GM23338 (cell line): Measurements from ENCODE around the gene MAP4K4. TPM values are rescaled to one million over a fixed set of nuclear protein-coding genes. Genes with fewer than 3 reads are reported as not detected.

Source experiments
- ATAC-seq: fragments of 200-7000 bp; cut with Tn5 transposase; 3 replicates; pipeline ENCODE4 v1.9.1; 2020
- DNase-seq: peaks from one replicate; pipeline ENCODE4 v3.0.0-alpha.2; 2015; ENCODE audit warnings: low spot score
- H2AFZ ChIP-seq: fragments of 200-600 bp; sonication (generic); 2 replicates; pipeline ENCODE4 v1.8.0; 2016; ENCODE audit warnings: antibody characterized with exemption, mild to moderate bottlenecking, moderate library complexity
- H3F3A ChIP-seq: fragments of 200-600 bp; sonication (generic); replicated peaks from 2 replicates; pipeline ENCODE4 v1.8.0; 2017; ENCODE audit warnings: antibody characterized with exemption, mixed run types, low read depth
- H3K27ac ChIP-seq: fragments of 200-600 bp; sonication (generic); 2 replicates; pipeline ENCODE4 v1.6.1; 2016; ENCODE audit warnings: low read depth
- H3K27me3 ChIP-seq: fragments of 200-600 bp; sonication (generic); 2 replicates; pipeline ENCODE4 v1.8.0; 2016; ENCODE audit warnings: mild to moderate bottlenecking, mixed run types, moderate library complexity; ENCODE audit not compliant: insufficient read depth
- H3K36me3 ChIP-seq: fragments of 200-600 bp; sonication (generic); 2 replicates; pipeline ENCODE4 v1.8.0; 2016; ENCODE audit warnings: mild to moderate bottlenecking; ENCODE audit not compliant: insufficient read depth
- H3K4me1 ChIP-seq: fragments of 200-600 bp; sonication (generic); 2 replicates; pipeline ENCODE4 v1.8.0; 2016; ENCODE audit warnings: mild to moderate bottlenecking, moderate library complexity; ENCODE audit not compliant: insufficient read depth
- H3K4me2 ChIP-seq: fragments of 200-600 bp; sonication (generic); 2 replicates; pipeline ENCODE4 v1.7.1; 2017; ENCODE audit warnings: mixed run types
- H3K4me3 ChIP-seq: fragments of 200-600 bp; sonication (generic); 2 replicates; pipeline ENCODE4 v1.6.1; 2016; ENCODE audit warnings: mixed run types
- H3K79me2 ChIP-seq: fragments of 200-600 bp; sonication (generic); replicated peaks from 2 replicates; pipeline ENCODE4 v1.8.0; 2017; ENCODE audit warnings: mild to moderate bottlenecking; ENCODE audit not compliant: insufficient read depth
- H3K9me2 ChIP-seq: fragments of 200-600 bp; sonication (generic); 2 replicates; pipeline ENCODE4 v1.8.0; 2017; ENCODE audit not compliant: insufficient read depth
- H4K20me1 ChIP-seq: fragments of 200-600 bp; sonication (generic); replicated peaks from 2 replicates; pipeline ENCODE4 v1.8.0; 2017; ENCODE audit warnings: mild to moderate bottlenecking; ENCODE audit not compliant: insufficient read depth
- H3K27ac Mint-ChIP-seq: 2 replicates; pipeline ENCODE4 v1.8.0; 2020; ENCODE audit warnings: inconsistent platforms, mild to moderate bottlenecking, moderate library complexity, mixed read lengths
- H3K27me3 Mint-ChIP-seq: 3 replicates; pipeline ENCODE4 v1.8.0; 2022; ENCODE audit warnings: low read depth, mild to moderate bottlenecking, moderate library complexity, mixed read lengths, inconsistent platforms; ENCODE audit not compliant: insufficient read depth, poor library complexity
- H3K36me3 Mint-ChIP-seq: 3 replicates; pipeline ENCODE4 v1.8.0; 2021; ENCODE audit warnings: low read depth, mild to moderate bottlenecking, inconsistent platforms, moderate library complexity, mixed read lengths
- H3K4me1 Mint-ChIP-seq: 3 replicates; pipeline ENCODE4 v1.8.0; 2020; ENCODE audit warnings: mild to moderate bottlenecking, inconsistent platforms, mixed read lengths
- H3K4me3 Mint-ChIP-seq: 3 replicates; pipeline ENCODE4 v1.8.0; 2021; ENCODE audit warnings: moderate library complexity, mild to moderate bottlenecking, inconsistent platforms, mixed read lengths
- H3K9me3 Mint-ChIP-seq: 3 replicates; pipeline ENCODE4 v1.8.0; 2020; ENCODE audit warnings: moderate library complexity, mild to moderate bottlenecking, inconsistent platforms, mixed read lengths
- CREB1 ChIP-seq: fragments of 250-450 bp; sonication (Bioruptor Pico); IDR thresholded peaks from 2 replicates; pipeline ENCODE4 v1.5.0; 2020; ENCODE audit warnings: low read depth, mild to moderate bottlenecking, moderate library complexity
- EZH2 ChIP-seq: fragments of 200-600 bp; sonication (generic); IDR thresholded peaks from one replicate; pipeline ENCODE4 v1.8.0; 2017; ENCODE audit warnings: antibody characterized with exemption, mild to moderate bottlenecking, low read depth; ENCODE audit not compliant: unreplicated experiment
- EZH2phosphoT487 ChIP-seq: fragments of 200-600 bp; sonication (generic); IDR thresholded peaks from one replicate; pipeline ENCODE4 v1.8.1; 2018; ENCODE audit warnings: antibody characterized with exemption; ENCODE audit not compliant: unreplicated experiment
- JUNB ChIP-seq: IDR thresholded peaks from one replicate; pipeline ENCODE4 v1.6.1; 2016; ENCODE audit warnings: antibody characterized with exemption; ENCODE audit not compliant: unreplicated experiment
- NANOG ChIP-seq: IDR thresholded peaks from 2 replicates; pipeline ENCODE4 v1.6.1; 2016; ENCODE audit warnings: antibody characterized with exemption, borderline replicate concordance
- POLR2AphosphoS5 ChIP-seq: IDR thresholded peaks from 2 replicates; pipeline ENCODE4 v1.6.1; 2016; ENCODE audit warnings: antibody characterized with exemption, low read depth
- STAT1 ChIP-seq: IDR thresholded peaks from one replicate; pipeline ENCODE4 v1.6.1; 2016; ENCODE audit warnings: antibody characterized with exemption; ENCODE audit not compliant: unreplicated experiment
- ZNF331 ChIP-seq: fragments of 250-450 bp; sonication (Bioruptor Pico); IDR thresholded peaks from 2 replicates; pipeline ENCODE4 v1.5.0; 2020; ENCODE audit warnings: low read depth, mild to moderate bottlenecking, moderate library complexity
- polyA plus RNA-seq: library from polyadenylated mRNA; unstranded; fragments of >200 nt; fragmentation: Nextera tagmentation; extraction: Ambion mirVana; gene quantifications from 2 replicates; pipeline ENCODE4 v1.2.1, GENCODE V29; 2016
- total RNA-seq: library from RNA; depleted of rRNA; stranded (reverse); fragments of >200 nt; shearing (Covaris generic); gene quantifications from 2 replicates; pipeline ENCODE4 v1.2.3, GENCODE V29; 2014
- TF ChIP-seq, protein P1 (sequence below): IDR thresholded peaks from 2 replicates; pipeline ENCODE4 v1.6.1; 2016; ENCODE audit warnings: antibody characterized with exemption
- TF ChIP-seq, protein P2 (sequence below), 2 experiments: fragments of 200-600 bp in 1 of 2; sonication (generic) in 1 of 2; conservative IDR thresholded peaks; 2 replicates each; pipeline versions ENCODE4 v1.5.1 to v1.6.1; 2016 to 2017; ENCODE audit warnings: antibody characterized with exemption in 2 of 2, low read depth in 2 of 2, mild to moderate bottlenecking in 2 of 2, moderate library complexity in 1 of 2

Gene MAP4K4
- total and polyA plus RNA-seq, 2 experiments from 2014 or later: 34.6 to 99.2 TPM

DNA sequence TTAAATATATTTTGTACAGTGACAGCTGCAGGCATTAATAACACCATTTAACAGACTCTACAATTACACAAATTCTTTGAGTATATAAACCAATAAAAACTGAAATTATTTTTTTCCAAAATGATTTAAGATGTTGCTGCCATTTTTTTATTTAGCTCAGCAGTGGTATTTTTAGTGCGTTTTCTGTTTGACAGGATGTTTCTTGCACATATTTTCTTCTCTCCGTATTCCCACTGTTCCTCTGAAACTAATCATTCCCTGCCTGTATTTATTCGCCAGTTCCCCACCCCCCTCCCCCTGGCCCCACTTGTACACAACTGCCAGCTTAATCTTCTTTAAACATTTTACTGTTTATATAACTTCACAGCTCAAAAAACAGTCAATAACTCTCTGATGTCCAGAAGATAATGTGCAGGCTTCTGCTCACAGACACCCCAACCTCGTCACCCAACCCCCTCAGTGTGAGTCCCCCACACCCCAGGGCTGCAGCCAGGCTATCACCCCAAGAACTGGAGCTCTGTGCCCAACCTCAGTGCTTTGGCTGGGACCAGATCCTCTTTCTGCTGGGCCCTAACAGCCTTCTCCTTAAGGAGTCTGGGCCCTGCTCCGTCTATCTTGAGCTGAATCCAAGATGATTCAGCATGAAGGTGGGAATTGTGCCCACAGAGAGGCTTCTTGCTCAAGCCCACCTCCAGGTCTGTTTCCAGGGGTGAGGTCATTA lies 41.6 kb upstream of the MAP4K4 start:
- Histone ChIP-seq H3K27me3 (no peaks in the 10 kb centered on the region), H3K79me2 (no peaks in the 10 kb centered on the region), H3F3A (no peaks in the 10 kb centered on the region), H3K4me3 (no peak overlapping the region), H3K4me2 (no peak overlapping the region), H2AFZ (no peak overlapping the region), H3K27ac (no peak overlapping the region), H4K20me1 (no peaks in the 10 kb centered on the region), H3K4me1 (peaks cover 9% of the 10 kb centered on the region), H3K36me3 (no peaks in the 10 kb centered on the region), H3K9me2 (no peaks in the 10 kb centered on the region)
- TF ChIP-seq, protein P1, sequence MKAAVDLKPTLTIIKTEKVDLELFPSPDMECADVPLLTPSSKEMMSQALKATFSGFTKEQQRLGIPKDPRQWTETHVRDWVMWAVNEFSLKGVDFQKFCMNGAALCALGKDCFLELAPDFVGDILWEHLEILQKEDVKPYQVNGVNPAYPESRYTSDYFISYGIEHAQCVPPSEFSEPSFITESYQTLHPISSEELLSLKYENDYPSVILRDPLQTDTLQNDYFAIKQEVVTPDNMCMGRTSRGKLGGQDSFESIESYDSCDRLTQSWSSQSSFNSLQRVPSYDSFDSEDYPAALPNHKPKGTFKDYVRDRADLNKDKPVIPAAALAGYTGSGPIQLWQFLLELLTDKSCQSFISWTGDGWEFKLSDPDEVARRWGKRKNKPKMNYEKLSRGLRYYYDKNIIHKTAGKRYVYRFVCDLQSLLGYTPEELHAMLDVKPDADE: no peak
- TF ChIP-seq STAT1 (no peak), CREB1 (CRISPR knock-in tag) (no peak)
- Mint-ChIP-seq H3K9me3 (no peaks in the 10 kb centered on the region), H3K27ac (no peak overlapping the region; the same call in 1 of the 2 replicates), H3K4me1 (peaks cover 23% of the 10 kb centered on the region), H3K27me3 (peaks cover 6% of the 10 kb centered on the region), H3K4me3 (no peak overlapping the region), H3K36me3 (no peaks in the 10 kb centered on the region)
- DNase-seq (no peak), ATAC-seq (no peak)

DNA sequence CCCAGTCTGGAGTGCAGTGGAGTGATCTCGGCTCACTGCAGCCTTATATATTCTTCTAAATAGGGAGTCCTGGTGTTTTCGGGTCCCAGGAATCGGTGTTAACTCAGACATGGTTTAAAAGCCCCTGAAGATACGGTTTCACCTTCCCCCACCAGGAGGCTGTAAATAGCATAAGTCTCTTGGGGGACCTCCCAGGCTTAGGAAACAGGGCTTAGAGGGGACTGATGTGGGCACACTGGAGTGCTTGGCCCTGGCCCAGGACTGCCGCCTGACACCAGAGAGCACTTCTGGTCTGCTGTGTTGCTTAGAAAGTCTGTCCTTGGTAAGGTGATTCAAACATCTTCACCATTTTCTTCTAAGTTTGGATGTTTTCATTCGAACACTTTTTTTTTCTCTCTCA lies 39.7 kb upstream of the MAP4K4 start:
- Histone ChIP-seq H3K27me3 (no peaks in the 10 kb centered on the region), H3K4me1 (peaks cover 9% of the 10 kb centered on the region), H4K20me1 (no peaks in the 10 kb centered on the region), H3K79me2 (no peaks in the 10 kb centered on the region), H3K4me3 (no peak overlapping the region), H3F3A (no peaks in the 10 kb centered on the region), H3K36me3 (no peaks in the 10 kb centered on the region), H3K27ac (no peak overlapping the region), H3K9me2 (no peaks in the 10 kb centered on the region), H2AFZ (peak overlapping the region; percentile 81), H3K4me2 (no peak overlapping the region)
- Mint-ChIP-seq H3K4me3 (no peak overlapping the region), H3K27ac (no peak overlapping the region), H3K4me1 (peaks cover 16% of the 10 kb centered on the region), H3K9me3 (no peaks in the 10 kb centered on the region), H3K36me3 (no peaks in the 10 kb centered on the region), H3K27me3 (peaks cover 8% of the 10 kb centered on the region)
- peak; percentile 77 for ATAC-seq
- DNase-seq: peak; percentile 55
- TF ChIP-seq, protein P2, sequence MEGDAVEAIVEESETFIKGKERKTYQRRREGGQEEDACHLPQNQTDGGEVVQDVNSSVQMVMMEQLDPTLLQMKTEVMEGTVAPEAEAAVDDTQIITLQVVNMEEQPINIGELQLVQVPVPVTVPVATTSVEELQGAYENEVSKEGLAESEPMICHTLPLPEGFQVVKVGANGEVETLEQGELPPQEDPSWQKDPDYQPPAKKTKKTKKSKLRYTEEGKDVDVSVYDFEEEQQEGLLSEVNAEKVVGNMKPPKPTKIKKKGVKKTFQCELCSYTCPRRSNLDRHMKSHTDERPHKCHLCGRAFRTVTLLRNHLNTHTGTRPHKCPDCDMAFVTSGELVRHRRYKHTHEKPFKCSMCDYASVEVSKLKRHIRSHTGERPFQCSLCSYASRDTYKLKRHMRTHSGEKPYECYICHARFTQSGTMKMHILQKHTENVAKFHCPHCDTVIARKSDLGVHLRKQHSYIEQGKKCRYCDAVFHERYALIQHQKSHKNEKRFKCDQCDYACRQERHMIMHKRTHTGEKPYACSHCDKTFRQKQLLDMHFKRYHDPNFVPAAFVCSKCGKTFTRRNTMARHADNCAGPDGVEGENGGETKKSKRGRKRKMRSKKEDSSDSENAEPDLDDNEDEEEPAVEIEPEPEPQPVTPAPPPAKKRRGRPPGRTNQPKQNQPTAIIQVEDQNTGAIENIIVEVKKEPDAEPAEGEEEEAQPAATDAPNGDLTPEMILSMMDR (conservative IDR thresholded peaks at IDR 0.05; ENCODE audit: low read depth in 2 of 2): peak; percentile 16 to 21; a peak in 1 of 4 replicates
- TF ChIP-seq EZH2phosphoT487: no peak

DNA sequence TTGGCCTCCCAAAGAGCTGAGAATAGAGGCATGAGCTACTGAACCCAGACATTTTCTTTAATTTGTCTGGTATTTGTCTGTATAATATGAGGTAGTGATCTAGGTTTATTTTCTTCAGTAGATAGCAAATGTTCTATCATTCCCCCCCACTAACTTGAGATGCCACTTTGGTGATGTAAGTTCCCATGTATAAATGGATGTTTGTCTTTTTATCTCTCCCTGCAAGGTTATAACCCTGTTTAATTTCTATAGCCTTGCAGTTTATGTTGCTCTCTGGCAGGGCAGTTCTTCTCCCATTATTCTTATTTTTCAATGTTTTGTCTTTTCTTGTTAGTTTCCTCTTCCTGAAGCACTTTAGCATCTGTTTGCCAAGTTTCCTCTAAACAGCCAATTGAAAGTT lies 39.1 kb upstream of the MAP4K4 start:
- no peak overlapping the region for H3K4me3 ChIP-seq
- H3K27me3 ChIP-seq: no peaks in the 10 kb centered on the region
- ATAC-seq (no peak), DNase-seq (no peak)
- H3K9me2 ChIP-seq: no peaks in the 10 kb centered on the region
- H3K9me3 Mint-ChIP-seq: no peaks in the 10 kb centered on the region
- H3K4me3 Mint-ChIP-seq: no peak overlapping the region
- H3K36me3 Mint-ChIP-seq: no peaks in the 10 kb centered on the region
- H3K36me3 ChIP-seq: no peaks in the 10 kb centered on the region
- H3K4me1 ChIP-seq: peaks cover 5% of the 10 kb centered on the region
- H3K79me2 ChIP-seq: no peaks in the 10 kb centered on the region
- H4K20me1 ChIP-seq: no peaks in the 10 kb centered on the region
- H3K27ac Mint-ChIP-seq: no peak overlapping the region
- H3K27me3 Mint-ChIP-seq: peaks cover 8% of the 10 kb centered on the region
- no peak overlapping the region for H2AFZ ChIP-seq
- H3K4me2 ChIP-seq: no peak overlapping the region
- H3F3A ChIP-seq: no peaks in the 10 kb centered on the region
- peaks cover 13% of the 10 kb centered on the region for H3K4me1 Mint-ChIP-seq
- H3K27ac ChIP-seq: no peak overlapping the region
- TF ChIP-seq EZH2: no peak
- TF ChIP-seq, protein P2 (conservative IDR thresholded peaks at IDR 0.05; ENCODE audit: low read depth in 2 of 2): no peak
- no peak for TF ChIP-seq ZNF331
- no peak for TF ChIP-seq CREB1 (CRISPR knock-in tag)
- no peak for TF ChIP-seq NANOG
- no peak for TF ChIP-seq JUNB
- TF ChIP-seq, protein P1: no peak
- no peak for TF ChIP-seq POLR2AphosphoS5
- no peak for TF ChIP-seq STAT1
